Stimulated activated CD8-positive, alpha-beta memory T cell treated with anti-CD3 and anti-CD28 coated beads, Interleukin-7, amount 100 ng/mL, for 24 hours (primary cell): ENCODE data around the gene POLR1C.
"Not testable (repeated sequence)": the region's sequence is repeated elsewhere in the genome, so short reads cannot be mapped to it uniquely, and the experiment has no call there.

Source experiments
- DNase-seq: peaks from one replicate; pipeline ENCODE4 v3.0.0-alpha.2; 2020; ENCODE audit warnings: low read depth

Gene POLR1C

DNA sequence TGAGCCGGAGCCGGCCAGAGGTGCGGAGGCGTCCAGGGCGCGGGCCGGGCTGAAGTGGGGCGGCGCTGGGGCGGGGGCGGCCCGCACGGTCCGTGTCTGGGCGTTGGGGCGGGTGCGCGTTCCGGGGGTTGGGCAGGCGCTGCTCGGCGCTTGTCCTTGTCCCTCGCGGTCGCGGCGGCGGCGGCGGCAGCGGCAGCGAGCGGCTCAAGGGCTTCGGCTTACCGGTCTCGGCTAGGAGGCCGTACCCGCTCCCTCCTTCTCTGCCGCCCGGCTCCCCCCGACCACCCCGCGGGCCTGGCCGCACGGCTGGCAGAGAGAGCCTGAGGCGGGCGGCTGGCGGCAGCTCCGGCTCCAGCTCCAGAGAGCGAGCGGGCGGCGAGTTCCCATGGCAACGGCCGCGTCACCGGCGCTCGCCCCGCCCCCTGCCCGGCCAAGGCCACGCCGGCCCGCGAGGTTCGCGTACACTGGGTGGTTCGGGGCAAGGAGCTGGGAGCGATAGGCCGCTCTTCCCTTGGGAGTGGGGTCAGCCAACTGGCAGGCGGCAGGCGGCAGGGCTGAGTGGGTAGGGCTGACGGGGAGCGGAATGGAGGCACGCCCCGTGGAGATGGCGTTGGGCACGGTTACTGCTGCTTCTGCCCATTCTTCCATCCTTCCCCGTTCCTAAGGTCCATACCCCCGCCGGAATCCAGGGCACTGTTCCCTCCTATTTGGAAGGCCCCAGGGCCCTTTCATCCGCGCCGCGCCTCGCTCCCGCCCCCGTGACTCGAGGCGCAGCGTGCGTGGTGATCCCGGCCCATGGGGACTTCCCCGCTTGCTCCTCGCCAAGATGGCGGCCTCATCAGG lies 6.7 kb upstream of the POLR1C start, which contains the start of gene LRRC73:
Gene LRRC73, minus strand, starts transcription at position 363 of the 843 bp plus-strand sequence. CDS start 561 bp downstream, outside the sequence.
- peak; percentile 56 for DNase-seq

DNA sequence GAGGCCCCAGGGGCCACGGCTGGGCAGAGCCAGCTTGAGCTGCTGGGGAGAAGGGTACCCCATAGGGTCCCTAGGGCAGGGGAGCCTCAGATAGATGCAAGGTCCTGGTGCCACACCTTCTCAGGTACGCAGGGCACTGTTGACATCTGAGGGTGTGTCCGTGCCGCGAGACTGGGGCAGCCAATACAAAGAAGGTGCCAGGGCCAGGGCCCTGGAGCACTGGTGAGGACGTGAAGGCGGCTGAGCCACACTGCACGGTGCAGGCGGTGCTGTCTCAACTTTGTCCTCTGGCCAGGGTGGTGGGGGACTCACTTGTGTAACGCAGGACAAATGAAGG lies 6.1 kb upstream of the POLR1C start:
- no peak for DNase-seq

DNA sequence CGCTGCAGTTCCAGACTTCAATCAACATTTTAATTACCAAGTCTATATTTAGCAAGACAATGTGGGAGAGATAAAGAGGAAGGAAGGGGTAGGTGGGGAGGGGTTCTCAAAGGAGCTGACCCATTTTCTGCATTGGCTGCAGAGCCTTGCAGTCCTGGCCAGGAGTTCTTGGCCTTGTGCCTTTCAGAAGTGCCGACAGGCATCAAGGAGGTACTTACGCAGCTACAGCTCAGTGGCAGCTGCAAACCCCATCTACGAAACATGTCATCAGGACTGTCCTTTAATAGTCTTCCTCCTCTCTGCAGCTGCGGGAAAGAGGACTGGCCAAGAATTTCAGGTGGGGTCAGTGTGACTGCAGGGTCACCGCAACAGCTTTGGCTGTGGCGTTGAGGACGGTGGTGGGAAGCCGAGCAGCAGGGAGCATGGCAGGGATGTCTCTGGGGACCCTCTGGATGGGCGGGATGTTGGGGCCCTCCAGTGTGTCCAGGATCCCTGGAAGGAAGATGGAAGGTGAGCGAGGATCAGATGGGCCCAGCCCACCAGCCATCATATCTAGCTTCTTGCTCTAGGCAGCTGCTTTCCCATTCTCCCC lies 5.0 kb upstream of the POLR1C start:
- DNase-seq = no peak

DNA sequence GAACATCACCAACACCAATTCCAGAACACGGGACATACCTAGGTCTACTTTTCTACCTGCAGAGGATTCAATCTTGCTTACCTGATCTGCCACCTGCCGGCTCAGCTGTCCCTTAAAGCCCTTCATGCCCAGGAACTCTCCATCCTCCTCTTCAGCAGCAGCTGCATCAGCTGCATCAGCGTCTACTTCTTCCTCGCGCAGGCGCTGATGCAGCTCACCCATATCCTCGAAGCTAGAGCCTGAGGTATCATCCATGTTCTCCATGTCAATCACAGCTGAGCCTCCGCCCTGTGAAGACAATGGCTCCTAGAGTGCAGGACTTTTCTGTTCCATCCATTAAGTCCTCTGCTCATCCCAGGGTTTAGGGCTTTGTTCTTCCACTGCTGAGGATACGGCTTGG lies 1.1 kb upstream of the POLR1C start:
- no peak for DNase-seq

DNA sequence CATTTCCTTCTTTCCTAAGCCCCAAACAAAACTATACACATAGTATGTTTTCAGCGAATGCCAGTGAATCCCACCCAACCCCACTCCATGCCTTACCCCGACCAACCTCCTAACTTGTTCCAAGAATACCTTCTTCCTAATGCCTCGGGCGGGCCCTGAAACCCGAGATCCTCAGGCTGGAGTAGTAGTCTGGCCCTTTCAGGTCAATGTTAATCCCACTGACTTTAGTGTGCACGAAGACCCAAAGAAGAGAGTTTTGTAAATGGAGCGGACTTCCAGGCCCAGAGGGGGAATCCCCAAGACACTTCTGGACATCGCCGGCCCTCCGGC lies 557 bp upstream of the POLR1C start:
- no peak for DNase-seq

DNA sequence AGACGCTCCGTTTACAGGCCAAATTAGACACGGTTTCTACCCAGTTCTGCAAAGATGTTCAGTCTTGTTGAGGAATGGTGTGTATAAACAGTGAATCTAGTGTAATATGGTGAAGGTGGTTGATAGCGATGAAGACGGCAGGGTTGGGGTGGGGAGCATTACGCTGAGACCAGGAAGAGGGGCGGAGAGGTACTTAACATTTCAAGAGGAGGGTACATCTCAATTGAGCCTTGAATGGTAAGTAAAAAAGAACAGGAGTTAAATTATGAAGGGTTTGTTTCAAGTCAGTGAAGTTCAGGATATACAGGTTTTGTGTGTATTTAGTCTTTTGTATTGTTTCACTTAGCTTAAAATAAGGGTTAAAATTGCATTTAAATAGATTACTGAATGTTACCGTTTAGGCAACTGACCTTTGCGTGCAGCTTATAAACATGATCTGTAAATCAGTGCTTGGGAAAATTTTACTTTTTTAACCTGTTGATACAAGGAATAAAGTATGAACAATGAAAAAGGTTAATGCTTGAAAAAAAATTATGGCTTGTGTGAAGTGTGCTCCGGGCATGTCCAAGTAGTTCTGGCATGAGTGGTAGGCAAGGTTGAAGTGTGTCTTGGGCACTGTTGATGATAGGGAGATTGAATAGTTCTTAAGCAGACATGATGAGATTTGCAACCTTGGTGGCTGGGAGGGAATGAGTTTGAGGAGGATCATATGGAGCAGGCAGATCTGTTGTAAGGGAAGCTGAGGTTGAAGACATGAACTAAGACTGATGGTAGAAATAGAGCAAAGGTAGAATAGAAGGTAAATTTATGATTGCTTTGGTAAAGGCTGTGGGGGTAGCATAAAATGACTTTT lies 842 bp downstream of the POLR1C start:
- DNase-seq = no peak

DNA sequence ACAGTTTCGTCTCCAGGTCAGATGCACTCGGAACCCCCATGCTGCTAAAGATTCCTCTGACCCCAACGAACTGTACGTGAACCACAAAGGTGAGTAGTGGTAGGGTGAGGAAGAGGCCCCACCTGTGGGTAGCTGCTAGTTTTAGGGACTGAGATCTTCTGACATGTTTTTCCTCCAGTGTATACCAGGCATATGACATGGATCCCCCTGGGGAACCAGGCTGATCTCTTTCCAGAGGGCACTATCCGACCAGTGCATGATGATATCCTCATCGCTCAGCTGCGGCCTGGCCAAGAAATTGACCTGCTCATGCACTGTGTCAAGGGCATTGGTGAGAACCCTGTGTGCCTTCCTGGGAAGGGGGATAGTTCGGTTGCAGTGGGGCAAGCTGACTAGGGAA lies 3.2 kb downstream of the POLR1C start:
- DNase-seq = no peak

DNA sequence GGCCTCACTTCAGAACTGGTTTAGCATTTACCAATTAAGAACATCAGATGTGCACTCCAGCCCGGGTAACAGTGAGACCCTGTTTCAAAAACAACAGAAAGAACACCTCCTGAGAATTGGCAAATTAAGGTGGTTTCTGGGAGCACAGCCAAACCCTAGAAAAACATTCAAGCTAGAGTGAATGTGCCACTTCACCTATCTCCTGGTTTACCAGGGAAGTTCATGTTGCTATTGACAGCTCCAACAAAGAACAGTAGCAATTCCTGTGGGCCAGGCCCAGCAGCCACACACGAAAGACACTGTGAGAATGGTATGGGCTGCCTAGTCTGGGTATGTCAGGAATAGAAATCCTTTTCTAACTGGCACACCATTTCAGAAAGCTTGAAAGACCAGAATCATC lies 4.9 kb downstream of the POLR1C start:
- DNase-seq = no peak

DNA sequence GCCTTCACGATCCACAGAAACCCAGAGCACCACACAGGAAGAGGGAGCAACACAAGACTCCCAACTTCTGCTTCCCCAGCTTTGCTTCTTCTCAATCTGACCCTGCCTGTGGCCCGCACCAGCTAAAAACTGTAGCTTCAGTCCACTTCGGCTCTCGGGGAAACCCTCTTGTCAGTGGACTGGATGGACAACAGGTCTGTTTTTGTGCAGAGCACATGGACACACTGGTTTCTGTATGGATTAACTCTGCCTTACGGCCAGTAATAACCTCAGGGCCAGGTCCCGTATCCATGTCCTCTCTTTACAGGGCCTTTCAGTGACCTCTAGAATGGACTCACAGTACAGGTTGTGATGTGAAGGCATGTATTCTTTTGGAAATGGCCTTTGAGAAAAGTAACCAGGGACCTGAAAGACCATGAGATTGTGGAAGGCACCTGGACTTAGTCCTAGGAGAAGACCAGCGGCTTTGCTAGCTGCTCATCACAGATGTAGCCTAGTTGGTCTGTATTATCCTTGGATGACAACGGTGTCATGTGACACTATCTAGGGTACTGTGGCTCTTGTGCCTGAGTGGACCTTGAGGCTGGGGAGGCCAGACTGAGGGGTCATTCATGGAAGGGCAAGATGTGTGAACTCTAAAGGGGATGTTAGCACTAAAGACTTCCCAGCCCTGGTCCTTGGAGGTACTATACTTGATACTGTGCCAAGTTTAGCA lies 5.8 kb downstream of the POLR1C start:
- DNase-seq = no peak

DNA sequence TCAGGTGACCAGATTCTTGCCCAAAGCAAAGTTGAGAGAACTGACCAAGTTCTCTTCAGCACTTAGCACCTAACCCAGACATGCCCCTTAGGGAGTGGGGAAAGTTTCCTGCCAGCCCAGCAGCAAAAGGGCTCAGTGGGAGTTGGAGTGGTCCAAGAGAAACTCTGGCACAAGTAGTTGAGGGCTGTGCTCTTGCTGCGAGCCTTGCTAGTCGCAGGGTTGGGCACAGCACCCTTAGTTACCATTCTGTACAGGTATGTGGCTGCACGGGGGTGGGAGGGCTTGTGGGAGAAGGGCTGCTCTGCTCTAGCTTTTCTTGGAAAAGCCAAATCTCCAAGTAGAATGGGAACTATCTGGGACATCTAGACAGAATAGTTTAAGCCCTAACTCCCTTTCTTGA lies 6.4 kb downstream of the POLR1C start:
- DNase-seq = no peak

DNA sequence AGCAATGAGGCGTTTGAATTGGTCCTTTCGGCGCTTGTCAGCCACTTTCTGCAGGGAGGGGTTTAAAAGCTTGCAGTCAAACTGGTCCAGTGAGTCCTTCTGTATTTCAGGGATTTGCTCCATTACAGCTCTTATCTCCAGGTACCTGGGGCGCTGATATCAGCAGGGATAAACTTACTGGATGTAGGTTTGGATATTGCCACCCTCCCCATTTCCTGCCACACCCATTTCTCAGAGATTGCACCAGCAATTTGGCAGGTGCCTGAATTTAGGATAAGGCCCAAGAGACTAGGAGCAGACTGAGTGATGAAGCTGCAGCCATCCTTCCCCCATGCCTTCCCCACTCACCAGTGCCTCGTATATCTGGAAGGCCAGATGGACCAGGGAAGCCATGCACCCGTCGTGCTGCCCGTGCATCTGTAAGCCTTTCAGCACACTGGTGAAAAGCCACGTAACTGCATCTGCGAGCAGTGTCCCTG lies 7.6 kb downstream of the POLR1C start:
- DNase-seq = no peak

DNA sequence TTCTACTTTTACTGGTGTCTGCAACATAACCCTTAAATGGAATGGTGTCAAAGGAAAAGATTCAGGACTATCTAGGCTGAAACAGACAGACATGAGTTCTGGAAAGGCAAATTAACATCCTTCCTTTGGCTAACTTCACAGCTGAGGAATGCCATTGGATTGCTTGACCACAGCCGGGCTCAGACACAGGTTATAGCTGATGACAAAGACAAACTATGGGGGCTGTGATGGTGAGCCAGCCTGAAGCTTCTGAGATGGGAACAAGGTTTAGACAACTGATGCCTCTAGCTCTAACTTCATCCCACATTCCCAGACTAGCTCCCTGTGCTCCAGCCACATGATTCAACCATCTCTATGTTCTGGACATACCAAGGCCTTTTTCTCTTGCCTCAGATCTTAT lies 15.3 kb downstream of the POLR1C start:
- no peak for DNase-seq

DNA sequence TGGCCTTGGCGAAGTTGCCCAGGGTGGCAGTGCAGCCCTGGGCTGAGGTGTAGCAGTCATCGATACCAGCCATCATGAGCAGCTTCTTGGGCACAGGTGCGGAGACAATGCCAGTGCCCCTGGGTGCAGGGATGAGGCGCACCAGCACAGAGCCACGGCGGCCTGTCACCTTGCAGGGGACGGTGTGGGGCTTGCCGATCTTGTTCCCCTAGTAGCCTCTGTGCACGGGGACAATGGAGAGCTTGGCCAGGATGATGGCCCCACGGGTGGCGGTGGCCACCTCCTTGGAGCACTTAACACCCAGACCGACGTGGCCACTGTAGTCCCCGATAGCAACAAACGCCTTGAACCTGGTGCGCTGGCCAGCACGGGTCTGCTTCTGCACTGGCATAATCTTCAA lies 22.1 kb downstream of the POLR1C start:
- DNase-seq = not testable (repeated sequence)

DNA sequence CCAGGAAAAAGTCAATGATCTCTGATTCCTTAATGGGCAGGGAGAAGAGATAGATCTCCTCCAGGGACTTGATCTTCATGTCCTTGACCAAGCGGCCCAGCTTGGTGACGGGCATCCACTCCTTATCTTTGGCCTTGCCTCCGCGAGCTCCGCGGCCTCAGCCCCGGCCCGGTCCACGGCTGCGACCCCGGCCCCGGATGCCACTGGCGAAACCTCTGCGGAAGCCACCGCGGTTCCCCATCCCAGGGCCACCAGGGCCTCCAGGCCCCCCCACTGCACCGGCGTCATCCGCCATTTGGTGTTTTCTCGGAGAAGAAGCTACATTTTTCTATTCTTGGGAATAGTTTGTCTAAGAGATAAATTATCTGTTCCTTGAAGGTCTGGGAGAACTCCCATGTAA lies 22.5 kb downstream of the POLR1C start:
- not testable (repeated sequence) for DNase-seq

DNA sequence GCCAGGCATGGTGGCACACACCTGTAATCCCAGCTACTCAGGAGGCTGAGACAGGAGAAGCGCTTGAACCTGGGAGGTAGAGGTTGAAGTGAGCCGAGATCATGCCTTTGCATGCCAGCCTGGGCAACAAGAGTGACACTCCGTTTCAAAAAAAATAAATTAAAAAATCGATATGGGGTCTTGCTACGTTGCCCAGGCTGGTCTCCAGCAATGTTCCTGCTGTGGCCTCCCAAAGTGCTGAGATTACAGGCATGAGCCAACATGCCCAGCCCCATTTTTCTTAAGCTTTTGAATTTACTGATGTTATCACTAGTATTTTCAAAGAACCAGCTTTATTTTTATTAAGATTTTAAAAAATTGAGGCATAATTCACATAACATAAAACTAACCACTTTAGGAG lies 23.6 kb downstream of the POLR1C start:
- no peak for DNase-seq

DNA sequence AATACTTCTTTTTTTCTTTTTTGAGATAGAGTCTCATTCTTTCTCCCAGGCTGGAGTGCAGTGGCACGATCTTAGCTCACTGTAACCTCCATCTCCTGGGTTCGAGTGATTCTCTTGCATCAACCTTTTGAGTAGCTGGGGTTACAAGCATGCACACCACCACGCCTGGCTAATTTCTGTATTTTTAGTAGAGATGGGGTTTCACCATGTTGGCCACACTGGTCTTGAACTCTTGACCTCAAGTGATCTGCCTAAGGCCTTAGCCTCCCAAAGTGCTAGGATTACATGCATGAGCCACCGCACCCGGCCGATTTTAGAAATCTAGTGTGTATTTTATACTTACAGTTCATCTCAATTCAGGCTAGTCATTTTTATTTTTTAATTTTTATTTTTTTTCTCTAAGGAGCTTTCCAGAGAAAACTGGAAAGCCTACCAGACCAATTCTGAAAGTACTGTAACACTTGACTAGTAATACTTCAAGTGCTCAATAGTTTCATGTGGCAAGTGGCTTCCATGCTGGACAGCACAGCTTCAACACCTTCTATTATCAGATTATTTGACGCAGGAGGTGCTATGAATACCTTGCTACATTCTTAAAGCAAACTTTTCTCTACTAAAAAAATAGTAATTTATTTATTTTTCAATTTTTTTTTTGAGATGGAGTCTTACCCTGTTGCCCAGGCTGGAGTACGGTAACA lies 25.0 kb downstream of the POLR1C start:
- DNase-seq = no peak

DNA sequence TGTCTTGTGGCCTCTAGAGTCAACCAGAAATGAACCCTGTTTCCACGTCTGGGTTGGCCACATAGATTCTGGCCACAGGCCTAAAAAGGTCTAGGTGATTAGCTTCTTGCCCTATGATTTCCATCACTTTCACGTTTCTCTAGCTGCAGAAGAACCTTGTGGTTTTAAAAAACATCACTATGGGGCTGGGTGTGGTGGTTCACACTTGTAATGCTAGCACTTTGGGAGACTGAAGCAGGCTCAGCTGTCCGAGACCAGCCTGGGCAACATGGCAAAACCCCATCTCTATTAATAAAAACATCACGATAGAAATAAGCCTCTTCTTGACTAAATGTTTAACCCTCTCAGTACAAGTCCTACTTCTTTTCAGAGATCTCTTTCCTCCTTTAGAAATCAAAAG lies 27.6 kb downstream of the POLR1C start:
- DNase-seq = no peak

DNA sequence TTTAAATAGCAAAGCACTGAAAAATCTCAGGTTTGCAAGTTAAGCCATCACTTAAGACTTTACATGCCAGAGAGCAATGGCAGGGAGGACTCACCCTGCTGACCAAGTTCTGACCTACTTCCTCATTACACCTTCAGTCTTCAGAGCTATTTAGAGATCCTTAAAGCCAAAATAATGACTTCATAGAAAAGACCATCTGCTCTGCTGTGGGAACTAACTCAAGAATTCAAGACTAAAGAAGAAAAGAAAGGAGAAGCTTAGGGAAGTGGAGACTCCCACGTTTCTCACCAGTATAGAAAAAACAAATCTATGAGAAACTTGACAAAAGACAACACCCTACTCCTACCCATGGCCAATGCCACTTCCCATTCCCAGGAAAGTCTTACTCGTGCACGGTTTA lies 30.3 kb downstream of the POLR1C start:
- DNase-seq = no peak

DNA sequence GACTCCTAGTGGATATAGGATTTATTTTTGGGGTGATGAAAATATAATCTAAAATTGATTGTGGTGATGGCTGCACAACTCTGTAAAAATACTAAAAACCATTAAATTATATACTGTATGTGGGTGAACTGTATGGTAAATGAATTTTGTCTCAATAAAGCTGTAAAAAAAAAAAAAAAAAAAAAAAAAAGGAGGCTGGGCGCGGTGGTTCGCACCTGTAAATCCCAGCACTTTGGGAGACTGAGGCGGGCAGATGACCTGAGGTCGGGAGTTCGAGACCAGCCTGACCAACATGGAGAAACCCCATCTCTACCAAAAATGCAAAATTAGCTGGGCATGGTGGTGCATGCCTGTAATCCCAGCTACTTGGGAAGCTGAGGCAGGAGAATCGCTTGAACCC lies 40.7 kb downstream of the POLR1C start:
- DNase-seq = not testable (repeated sequence)

DNA sequence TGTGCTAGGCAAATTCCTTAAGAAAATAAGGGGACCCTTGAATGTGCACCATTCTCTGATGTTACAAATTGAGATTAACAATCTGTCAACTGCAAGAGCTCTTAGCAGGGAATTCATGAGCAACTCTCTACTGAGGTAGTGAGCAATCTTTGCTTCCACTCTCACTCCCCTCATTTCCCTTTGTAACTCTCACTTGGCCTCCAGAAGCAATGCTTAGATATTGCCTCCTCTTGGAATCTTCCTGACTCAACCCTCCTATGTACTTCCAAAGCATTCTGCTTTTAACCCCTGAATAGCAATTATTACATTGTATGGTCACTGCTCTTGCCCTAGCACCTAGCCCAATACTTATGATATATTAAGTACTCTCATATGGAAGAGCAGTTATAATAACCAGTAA lies 42.4 kb downstream of the POLR1C start:
- no peak for DNase-seq

DNA sequence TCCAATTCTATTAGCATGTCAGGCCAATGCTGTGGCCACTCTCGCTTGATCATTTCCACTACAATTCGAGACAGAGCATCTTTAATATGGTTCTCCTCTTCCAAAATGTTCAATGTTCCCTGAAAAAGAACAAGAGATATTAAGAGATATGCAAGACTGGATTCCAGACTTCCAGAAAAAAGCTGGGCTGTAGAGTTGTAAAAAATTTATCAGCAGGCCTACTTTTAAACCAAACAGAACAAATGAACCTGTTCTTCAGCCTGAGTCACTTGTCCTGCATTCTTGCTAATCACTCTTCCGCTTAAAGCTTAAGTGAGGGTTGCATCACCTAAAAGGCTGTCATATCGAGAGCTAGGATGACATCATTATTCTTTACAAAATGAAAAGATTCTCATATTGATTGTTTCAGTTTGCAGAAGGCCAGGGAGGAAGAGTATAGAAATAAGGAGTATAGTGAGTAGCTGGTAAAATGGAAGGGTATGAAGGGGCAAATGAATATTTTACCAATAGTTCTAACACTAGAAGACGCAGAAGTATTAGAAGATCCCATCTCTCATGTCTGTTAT lies 54.1 kb downstream of the POLR1C start:
- no peak for DNase-seq
